ENCODE data around the gene MBP. TPM values are rescaled to one million over a fixed set of nuclear protein-coding genes. Genes with fewer than 3 reads are reported as not detected.

Gene MBP
- total RNA-seq, 1 donor from 2014 or later: 2.0 TPM

GRCh38 chr18:76938619-76939018, 194.0 kb downstream of the MBP start:
- no peaks in the 10 kb centered on the region for H3K9me3 Mint-ChIP-seq
- H3K27me3 Mint-ChIP-seq (ENCODE audit: low read depth): no peaks in the 10 kb centered on the region

GRCh38 chr18:76937597-76937996, 195.0 kb downstream of the MBP start:
- H3K9me3 Mint-ChIP-seq: no peaks in the 10 kb centered on the region
- no peak overlapping the region for H3K27ac Mint-ChIP-seq (ENCODE audit: unreplicated experiment)
- H3K4me1 Mint-ChIP-seq: no peaks in the 10 kb centered on the region
- peak; percentile 14 for TF ChIP-seq CTCF (conservative IDR thresholded peaks at IDR 0.05)
- no peak overlapping the region for H3K4me3 Mint-ChIP-seq
- H3K36me3 Mint-ChIP-seq (ENCODE audit: low read depth): peaks cover 11% of the 10 kb centered on the region
- no peak for DNase-seq (ENCODE audit: low read depth, low spot score)
- no peaks in the 10 kb centered on the region for H3K27me3 Mint-ChIP-seq (ENCODE audit: low read depth)

More at GRCh38 chr18:76938619-76939018, 194.0 kb downstream of the MBP start:
- no peak overlapping the region for H3K4me3 Mint-ChIP-seq
- H3K4me1 Mint-ChIP-seq: no peaks in the 10 kb centered on the region
- no peak for TF ChIP-seq CTCF (conservative IDR thresholded peaks at IDR 0.05)
- no peak overlapping the region for H3K27ac Mint-ChIP-seq (ENCODE audit: unreplicated experiment)
- peaks cover 11% of the 10 kb centered on the region for H3K36me3 Mint-ChIP-seq (ENCODE audit: low read depth)
- no peak for DNase-seq (ENCODE audit: low read depth, low spot score)

- no peaks in the 10 kb centered on the region for H3K27me3 Mint-ChIP-seq (ENCODE audit: low read depth)
- peak overlapping the region; percentile 82 for H3K27ac Mint-ChIP-seq (ENCODE audit: unreplicated experiment)
- H3K9me3 Mint-ChIP-seq: no peaks in the 10 kb centered on the region
- TF ChIP-seq CTCF (conservative IDR thresholded peaks at IDR 0.05): no peak
- no peak overlapping the region for H3K4me3 Mint-ChIP-seq
- no peaks in the 10 kb centered on the region for H3K4me1 Mint-ChIP-seq
- H3K36me3 Mint-ChIP-seq (ENCODE audit: low read depth): peaks cover 11% of the 10 kb centered on the region
- no peak for DNase-seq (ENCODE audit: low read depth, low spot score)
Measured at GRCh38 chr18:76936877-76937276, 195.7 kb downstream of the MBP start.

- Mint-ChIP-seq H3K4me1 (no peaks in the 10 kb centered on the region), H3K4me3 (no peak overlapping the region), H3K27me3 (ENCODE audit: low read depth) (no peaks in the 10 kb centered on the region), H3K36me3 (ENCODE audit: low read depth) (peaks cover 11% of the 10 kb centered on the region), H3K27ac (ENCODE audit: unreplicated experiment) (no peak overlapping the region), H3K9me3 (no peaks in the 10 kb centered on the region)
- DNase-seq (ENCODE audit: low read depth, low spot score): no peak
- TF ChIP-seq CTCF (conservative IDR thresholded peaks at IDR 0.05): no peak
Measured at GRCh38 chr18:76935722-76936337, 196.8 kb downstream of the MBP start.

- H3K36me3 Mint-ChIP-seq (ENCODE audit: low read depth): peaks cover 10% of the 10 kb centered on the region
- no peaks in the 10 kb centered on the region for H3K4me1 Mint-ChIP-seq
- H3K27me3 Mint-ChIP-seq (ENCODE audit: low read depth): no peaks in the 10 kb centered on the region
- no peak overlapping the region for H3K4me3 Mint-ChIP-seq
- H3K9me3 Mint-ChIP-seq: no peaks in the 10 kb centered on the region
- TF ChIP-seq CTCF (conservative IDR thresholded peaks at IDR 0.05): no peak
- DNase-seq (ENCODE audit: low read depth, low spot score): no peak
- no peak overlapping the region for H3K27ac Mint-ChIP-seq (ENCODE audit: unreplicated experiment)
Measured at GRCh38 chr18:76932026-76932819, 200.4 kb downstream of the MBP start.
